ENCODE measurements around the gene PCSK2. TPM values are rescaled to one million over a fixed set of nuclear protein-coding genes. Genes with fewer than 3 reads are reported as not detected.

The PCSK2 gene
- total RNA-seq, 1 donor from 2014 or later, result 1.0 TPM

GRCh38 chr20:17281478-17281877, 54.6 kb downstream of the PCSK2 start:
- Mint-ChIP-seq H3K4me1 (ENCODE audit: unreplicated experiment) (peaks cover 7% of the 10 kb centered on the region), H3K9me3 (ENCODE audit: unreplicated experiment) (peaks cover 4% of the 10 kb centered on the region), H3K36me3 (ENCODE audit: low read depth, unreplicated experiment) (no peaks in the 10 kb centered on the region), H3K27ac (ENCODE audit: unreplicated experiment) (no peak overlapping the region), H3K27me3 (ENCODE audit: unreplicated experiment) (peaks cover 4% of the 10 kb centered on the region), H3K4me3 (ENCODE audit: unreplicated experiment) (no peak overlapping the region)
- DNase-seq (ENCODE audit: low spot score), result peak; percentile 52
- peak; percentile 57 for TF ChIP-seq CTCF (IDR thresholded peaks at IDR 0.05; ENCODE audit: unreplicated experiment)

GRCh38 chr20:17282501-17282900, 55.7 kb downstream of the PCSK2 start:
- H3K36me3 Mint-ChIP-seq (ENCODE audit: low read depth, unreplicated experiment), result no peaks in the 10 kb centered on the region
- no peak overlapping the region for H3K4me3 Mint-ChIP-seq (ENCODE audit: unreplicated experiment)
- peaks cover 7% of the 10 kb centered on the region for H3K4me1 Mint-ChIP-seq (ENCODE audit: unreplicated experiment)
- no peak overlapping the region for H3K27ac Mint-ChIP-seq (ENCODE audit: unreplicated experiment)
- no peak for TF ChIP-seq CTCF (IDR thresholded peaks at IDR 0.05; ENCODE audit: unreplicated experiment)
- no peak for DNase-seq (ENCODE audit: low spot score)
- H3K9me3 Mint-ChIP-seq (ENCODE audit: unreplicated experiment), result peaks cover 4% of the 10 kb centered on the region
- peaks cover 4% of the 10 kb centered on the region for H3K27me3 Mint-ChIP-seq (ENCODE audit: unreplicated experiment)

- no peak for DNase-seq (ENCODE audit: low spot score)
- Mint-ChIP-seq H3K4me1 (ENCODE audit: unreplicated experiment) (peaks cover 10% of the 10 kb centered on the region), H3K27me3 (ENCODE audit: unreplicated experiment) (peaks cover 3% of the 10 kb centered on the region), H3K4me3 (ENCODE audit: unreplicated experiment) (no peak overlapping the region), H3K9me3 (ENCODE audit: unreplicated experiment) (peaks cover 4% of the 10 kb centered on the region), H3K36me3 (ENCODE audit: low read depth, unreplicated experiment) (no peaks in the 10 kb centered on the region), H3K27ac (ENCODE audit: unreplicated experiment) (no peak overlapping the region)
- peak; percentile 61 for TF ChIP-seq CTCF (IDR thresholded peaks at IDR 0.05; ENCODE audit: unreplicated experiment)
Observed at GRCh38 chr20:17287503-17287902, 60.7 kb downstream of the PCSK2 start.

GRCh38 chr20:17287998-17288397, 61.2 kb downstream of the PCSK2 start:
- no peak for TF ChIP-seq CTCF (IDR thresholded peaks at IDR 0.05; ENCODE audit: unreplicated experiment)
- Mint-ChIP-seq H3K4me3 (ENCODE audit: unreplicated experiment) (no peak overlapping the region), H3K27ac (ENCODE audit: unreplicated experiment) (no peak overlapping the region), H3K9me3 (ENCODE audit: unreplicated experiment) (peaks cover 4% of the 10 kb centered on the region), H3K4me1 (ENCODE audit: unreplicated experiment) (peaks cover 10% of the 10 kb centered on the region), H3K27me3 (ENCODE audit: unreplicated experiment) (peaks cover 3% of the 10 kb centered on the region), H3K36me3 (ENCODE audit: low read depth, unreplicated experiment) (no peaks in the 10 kb centered on the region)
- DNase-seq (ENCODE audit: low spot score), result no peak

- no peak for TF ChIP-seq CTCF (IDR thresholded peaks at IDR 0.05; ENCODE audit: unreplicated experiment)
- Mint-ChIP-seq H3K4me1 (ENCODE audit: unreplicated experiment) (no peaks in the 10 kb centered on the region), H3K4me3 (ENCODE audit: unreplicated experiment) (no peak overlapping the region), H3K36me3 (ENCODE audit: low read depth, unreplicated experiment) (no peaks in the 10 kb centered on the region), H3K27me3 (ENCODE audit: unreplicated experiment) (no peaks in the 10 kb centered on the region), H3K9me3 (ENCODE audit: unreplicated experiment) (no peaks in the 10 kb centered on the region), H3K27ac (ENCODE audit: unreplicated experiment) (no peak overlapping the region)
- DNase-seq (ENCODE audit: low spot score), result no peak
Observed at GRCh38 chr20:17295151-17295726, 68.4 kb downstream of the PCSK2 start.
